Pancreas (tissue), 10 donors: ENCODE data around the gene RELCH. TPM values are rescaled to one million over a fixed set of nuclear protein-coding genes. Genes with fewer than 3 reads are reported as not detected.
A peak's percentile ranks its signal among the peaks of the same experiment; 100 is the strongest.

ENCODE experiments used
- ATAC-seq, 4 donors: fragments of 200-7000 bp; cut with Tn5 transposase; one replicate each; pipeline versions ENCODE4 v1.8.0 to v1.9.1; 2020; ENCODE audit warnings: mild to moderate bottlenecking in 4 of 4, moderate library complexity in 4 of 4
- DNase-seq, 6 donors: peaks; one replicate each; pipeline ENCODE4 v3.0.0-alpha.2; 2020
- FAIRE-seq: peaks from 2 replicates; lab custom pipeline; 2012; peaks lifted over from hg19 to GRCh38; lab: Jason Lieb, UNC
- H3K27ac ChIP-seq, 4 donors: fragments of 200-600 bp; sonication (generic); 1 replicate in 3 of 4; 2 replicates in 1 of 4; pipeline versions ENCODE4 v1.5.0 to v1.8.0; 2020
- H3K27me3 ChIP-seq, 4 donors: fragments of 200-600 bp; one replicate each; pipeline ENCODE4 v1.8.0; 2021
- H3K36me3 ChIP-seq, 3 donors: fragments of 200-600 bp; sonication (generic) in 1 of 3; one replicate each; pipeline versions ENCODE4 v1.5.0 to v1.8.0; 2020 to 2021
- H3K4me1 ChIP-seq, 3 donors: fragments of 200-600 bp; one replicate each; pipeline ENCODE4 v1.8.0; 2021
- H3K4me3 ChIP-seq, 4 donors: fragments of 200-600 bp; sonication (generic) in 2 of 4; one replicate each; pipeline versions ENCODE4 v1.5.0 to v1.8.0; 2020 to 2021
- H3K9me3 ChIP-seq, 4 donors: fragments of 200-600 bp; one replicate each; pipeline ENCODE4 v1.8.0; 2021
- CTCF ChIP-seq, 4 donors: fragments of 200-600 bp; sonication (generic) in 3 of 4; IDR thresholded peaks; one replicate each; pipeline versions ENCODE4 v1.5.0 to v1.8.0; 2021; ENCODE audit warnings: antibody characterized with exemption in 4 of 4
- WGBS, 2 donors: extraction: QIAGEN DNeasy Blood & Tissue Kit; methylation state at CpG; one replicate each; pipeline ENCODE4 v1.1.7; 2013; 5-methylcytosine and 5-hydroxymethylcytosine counted together
- intact Hi-C, 3 donors: fragments of 100-400 bp; cut with DNase I; formaldehyde crosslinking; loops; one replicate each; pipeline versions ENCODE4 v1.11.1 to v1.14.2; 2022
- polyA plus RNA-seq, 2 donors: library from polyadenylated mRNA; stranded (reverse); fragments of 200-250 nt; gene quantifications; one replicate each; pipeline ENCODE4 v1.2.3, GENCODE V29; 2013
- total RNA-seq, 6 donors: library from RNA; stranded (reverse); fragmentation: NEBNext Ultra II Directional in 4 of 6; extraction: Animal tissue kit (Norgen Biotek cat#: 25700) in 4 of 6; gene quantifications; one replicate each; pipeline versions ENCODE4 v1.2.1 to v1.2.4, GENCODE V29; 2021 to 2023
- donor health status: healthy with polysubstance abuse.
- donor health status: DM: no; HTN: no; CAD: no; lungs with moderate emphysema.
- donor health status: DM: no; HTN: no; CAD: no.
- donor health status: control.
- donor health status: control.
- donor health status: Bipolar disorder and iron deficiency.
- donor health status: DM: yes; HTN: yes; CAD: no.
- donor health status: DM: no; HTN: no; CAD: no.
- donor health status: DM: no; HTN: no; CAD: no.
- donor health status: DM: yes; HTN: yes; CAD: no.

RELCH gene
- total and polyA plus RNA-seq, 8 donors = 8.1 to 18.2 (median 12.6) TPM

GRCh38 chr18:62175521-62175920, 11.5 kb upstream of the RELCH start:
- Histone ChIP-seq H3K4me1 (no peaks in the 10 kb centered on the region), H3K4me3 (no peak overlapping the region), H3K27me3 (no peaks in the 10 kb centered on the region), H3K36me3 (no peaks in the 10 kb centered on the region), H3K27ac (no peak overlapping the region), H3K9me3 (no peaks in the 10 kb centered on the region)
- FAIRE-seq = no peak
- no peak for DNase-seq
- TF ChIP-seq CTCF (IDR thresholded peaks at IDR 0.05) = no peak
- WGBS, 2 donors = 88 to 92% methylated on average over 3 of the region's 3 CpGs
- intact Hi-C loops = no loop called here
- ATAC-seq = no peak

DNA sequence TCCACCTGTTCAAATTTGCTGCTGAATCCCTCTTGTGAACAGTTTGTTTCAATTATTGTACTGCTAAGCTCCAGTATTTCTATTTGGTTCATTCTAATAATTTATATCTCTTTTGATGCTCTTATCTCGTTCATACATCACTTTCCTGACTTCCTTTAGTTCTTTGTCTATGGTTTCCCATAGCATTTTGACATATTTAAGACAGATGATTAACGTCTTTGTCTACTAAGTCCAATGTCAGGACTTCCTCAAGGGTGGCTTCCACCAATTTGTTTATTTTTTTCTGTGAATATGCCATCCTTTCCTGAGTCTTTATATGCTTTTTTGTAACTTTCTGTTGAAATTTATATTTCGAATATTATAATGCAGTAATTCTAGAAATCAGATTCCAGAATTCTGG, 9.8 kb upstream of the RELCH start:
- TF ChIP-seq CTCF (IDR thresholded peaks at IDR 0.05) = no peak
- 80 to 84% methylated on average over 3 of the region's 3 CpGs for WGBS, 2 donors

DNA sequence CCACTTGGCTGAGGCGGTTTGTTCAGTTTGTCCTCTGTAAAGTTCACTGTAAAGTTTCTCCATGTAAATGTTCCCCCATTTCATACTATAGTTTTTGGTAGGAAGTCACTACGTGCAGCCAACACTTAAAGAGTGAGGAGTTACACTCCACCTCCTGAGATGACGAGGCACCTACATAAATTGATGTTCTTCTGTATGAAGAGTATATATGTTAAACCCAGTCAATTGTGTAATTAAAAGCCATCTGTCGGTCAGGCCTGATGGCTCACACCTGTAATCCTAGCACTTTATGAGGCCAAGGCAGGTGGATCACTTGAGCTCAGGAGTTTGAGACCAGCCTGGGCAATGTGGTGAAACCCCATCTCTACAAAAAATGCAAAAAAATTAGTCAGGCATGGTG, 7.8 kb upstream of the RELCH start:
- TF ChIP-seq CTCF (IDR thresholded peaks at IDR 0.05) = no peak
- H3K4me1 ChIP-seq = peaks cover 0 to 7% (median 1%) of the 10 kb centered on the region in 3 donors
- intact Hi-C loops = no loop called here
- no peak for FAIRE-seq
- no peaks in the 10 kb centered on the region for H3K27me3 ChIP-seq
- no peak for ATAC-seq
- no peaks in the 10 kb centered on the region for H3K9me3 ChIP-seq
- 91 to 92% methylated on average over 4 of the region's 4 CpGs for WGBS, 2 donors
- DNase-seq = no peak
- H3K36me3 ChIP-seq = no peaks in the 10 kb centered on the region
- no peak overlapping the region for H3K4me3 ChIP-seq
- H3K27ac ChIP-seq = no peak overlapping the region

More for the DNA sequence above, 9.8 kb upstream of the RELCH start:
- FAIRE-seq (no peak), DNase-seq (no peak), ATAC-seq (no peak)
- intact Hi-C loops = no loop called here
- Histone ChIP-seq H3K27ac (no peak overlapping the region), H3K27me3 (no peaks in the 10 kb centered on the region), H3K4me3 (no peak overlapping the region), H3K4me1 (no peaks in the 10 kb centered on the region), H3K9me3 (no peaks in the 10 kb centered on the region), H3K36me3 (no peaks in the 10 kb centered on the region)

- Histone ChIP-seq H3K4me3 (no peak overlapping the region), H3K9me3 (no peaks in the 10 kb centered on the region), H3K27ac (no peak overlapping the region), H3K36me3 (no peaks in the 10 kb centered on the region), H3K27me3 (no peaks in the 10 kb centered on the region), H3K4me1 (peaks cover 8 to 21% (median 16%) of the 10 kb centered on the region in 3 donors)
- intact Hi-C loops = loop anchor here in 1 of 3 donors (5.0 kb wide), 1 partner anchor 65 kb away; no protein-coding TSS in a partner anchor
- FAIRE-seq (no peak), ATAC-seq (no peak), DNase-seq (no peak)
- 60 to 78% methylated on average over 3 of the region's 3 CpGs for WGBS, 2 donors
- no peak for TF ChIP-seq CTCF (IDR thresholded peaks at IDR 0.05)
Observed at GRCh38 chr18:62182220-62182619, 4.8 kb upstream of the RELCH start.

GRCh38 chr18:62183578-62184195, 3.4 kb upstream of the RELCH start:
- H3K36me3 ChIP-seq = no peaks in the 10 kb centered on the region
- peaks cover 8 to 24% (median 16%) of the 10 kb centered on the region in 3 donors for H3K4me1 ChIP-seq
- no peak for ATAC-seq
- H3K27ac ChIP-seq = no peak overlapping the region
- intact Hi-C loops = loop anchor here in 1 of 3 donors (5.0 kb wide), 1 partner anchor 64 kb away; no protein-coding TSS in a partner anchor
- FAIRE-seq = peak; percentile 96
- peak in 2 of 6 donors; percentile 7 to 26 for DNase-seq
- H3K9me3 ChIP-seq = no peaks in the 10 kb centered on the region
- 0 to 3% methylated on average over 2 of the region's 2 CpGs for WGBS, 2 donors
- peak; percentile 48 to 93 (median 86) for TF ChIP-seq CTCF (IDR thresholded peaks at IDR 0.05)
- H3K4me3 ChIP-seq = no peak overlapping the region
- H3K27me3 ChIP-seq = no peaks in the 10 kb centered on the region
